ENCODE measurements around the gene CLIP4.

Gene CLIP4

DNA sequence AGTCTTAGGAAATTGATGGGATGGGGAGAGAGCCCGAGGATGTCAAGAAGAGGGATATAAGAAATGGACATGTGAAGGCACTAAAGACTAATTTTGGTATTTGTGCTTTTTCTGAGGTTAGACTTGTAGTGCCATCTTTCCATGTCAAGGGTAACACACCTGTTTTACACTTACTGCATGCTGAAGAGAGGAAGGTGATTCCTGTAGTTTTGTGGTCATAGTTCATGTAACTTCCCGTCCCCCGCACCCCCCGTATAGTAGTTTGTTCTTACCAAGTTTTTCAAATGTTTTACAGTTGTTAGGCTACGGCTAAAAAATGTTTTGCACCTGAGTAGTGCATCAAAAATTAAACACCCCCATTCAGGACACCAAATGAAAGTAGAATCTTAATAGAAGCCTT, 73.8 kb downstream of the CLIP4 start:
- DNase-seq (ENCODE audit: low spot score): no peak

DNA sequence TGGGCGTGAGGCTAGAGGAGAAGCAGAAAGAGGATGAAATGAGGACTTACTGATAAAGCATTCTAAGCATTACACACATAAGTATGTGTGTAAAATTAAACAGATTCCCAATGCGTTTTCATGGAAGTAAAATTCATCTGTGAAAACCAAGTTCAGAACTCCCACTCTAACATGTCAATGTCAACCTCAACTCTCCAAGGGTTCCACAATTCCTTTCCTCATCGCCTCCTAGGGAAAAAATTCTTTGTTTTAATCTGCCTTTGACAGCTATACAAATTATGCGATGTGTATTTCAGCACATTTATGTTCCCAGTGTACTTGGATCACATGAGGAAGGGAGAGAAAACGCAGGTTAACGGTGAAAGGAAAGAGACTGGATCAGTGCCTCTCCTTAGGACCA, 76.6 kb downstream of the CLIP4 start:
- no peak for DNase-seq (ENCODE audit: low spot score)

DNA sequence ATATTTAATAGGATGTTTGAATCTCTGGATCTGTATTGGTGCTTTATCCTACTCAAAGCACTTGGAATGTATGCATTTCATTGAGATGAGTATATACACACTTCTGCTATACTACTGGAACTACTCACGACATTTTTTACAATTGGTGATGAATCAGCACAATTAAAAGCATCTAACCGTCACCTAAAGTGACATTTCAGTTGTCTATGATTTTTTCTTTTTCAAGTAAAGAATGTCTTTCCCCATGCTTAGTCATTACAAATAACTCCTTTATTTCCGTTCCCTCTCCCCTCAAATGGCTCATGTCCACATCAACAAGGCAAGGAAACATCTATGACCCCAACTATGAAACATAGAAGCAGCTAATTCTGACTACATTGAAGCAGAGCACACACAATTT, 77.3 kb downstream of the CLIP4 start:
- no peak for DNase-seq (ENCODE audit: low spot score)

DNA sequence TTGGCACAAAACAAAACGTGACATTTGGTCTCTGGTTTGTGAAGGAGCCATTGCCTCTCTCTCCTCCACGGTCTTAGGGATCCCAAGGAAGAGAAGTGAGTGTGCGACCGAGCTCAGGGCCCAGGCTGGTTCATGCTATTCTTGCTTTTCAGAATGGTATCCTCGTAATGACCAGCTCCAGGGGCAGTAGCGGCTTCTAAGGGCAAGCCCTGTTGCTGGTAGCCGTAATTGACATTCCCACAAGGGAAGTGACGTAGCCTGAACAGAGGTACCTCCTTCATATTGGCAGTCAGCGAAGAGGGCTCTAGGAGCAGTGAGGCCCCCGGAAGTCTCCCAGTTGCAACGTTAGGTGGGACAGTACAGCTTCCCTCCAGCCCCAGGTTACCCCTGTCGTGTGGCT, 77.9 kb downstream of the CLIP4 start:
- no peak for DNase-seq (ENCODE audit: low spot score)

DNA sequence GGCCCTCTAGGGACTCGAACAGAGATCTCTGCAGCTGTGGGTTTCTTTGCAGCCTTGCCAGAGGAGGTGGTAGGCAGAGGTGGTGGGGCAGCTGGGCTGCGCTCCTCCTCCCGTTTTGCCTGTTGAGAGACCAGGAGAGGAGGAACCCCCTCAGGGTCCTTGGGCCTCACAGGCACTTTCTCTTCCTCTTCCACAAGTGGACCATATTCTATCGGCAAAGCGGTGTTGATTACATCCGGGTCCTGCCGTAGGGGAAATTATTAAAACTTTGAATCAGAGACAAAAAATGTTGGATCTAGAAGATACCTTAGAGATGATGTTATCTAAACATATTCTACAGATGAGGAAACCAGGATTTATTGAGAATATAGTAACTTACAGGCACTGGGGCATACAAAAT, 78.5 kb downstream of the CLIP4 start:
- no peak for DNase-seq (ENCODE audit: low spot score)

DNA sequence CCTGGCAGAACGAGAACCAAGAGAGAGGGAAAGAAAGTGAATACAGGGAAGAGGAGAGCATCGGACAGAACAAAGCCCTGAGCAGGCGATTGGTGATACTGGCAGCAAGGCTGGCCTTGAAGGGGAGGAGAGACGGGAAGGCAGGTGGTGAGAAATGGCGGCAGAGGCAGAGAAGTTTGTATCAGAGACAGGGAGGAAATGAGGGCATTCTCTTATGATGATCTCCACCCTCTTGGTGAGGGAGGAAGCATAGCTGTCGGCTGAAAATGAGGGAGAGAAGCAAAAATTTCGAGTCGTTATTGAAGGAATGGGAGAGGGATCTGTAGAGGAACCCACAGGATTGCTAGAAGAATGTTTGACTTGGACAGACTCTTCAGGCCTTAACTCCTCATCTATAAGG, 80.6 kb downstream of the CLIP4 start:
- no peak for DNase-seq (ENCODE audit: low spot score)

DNA sequence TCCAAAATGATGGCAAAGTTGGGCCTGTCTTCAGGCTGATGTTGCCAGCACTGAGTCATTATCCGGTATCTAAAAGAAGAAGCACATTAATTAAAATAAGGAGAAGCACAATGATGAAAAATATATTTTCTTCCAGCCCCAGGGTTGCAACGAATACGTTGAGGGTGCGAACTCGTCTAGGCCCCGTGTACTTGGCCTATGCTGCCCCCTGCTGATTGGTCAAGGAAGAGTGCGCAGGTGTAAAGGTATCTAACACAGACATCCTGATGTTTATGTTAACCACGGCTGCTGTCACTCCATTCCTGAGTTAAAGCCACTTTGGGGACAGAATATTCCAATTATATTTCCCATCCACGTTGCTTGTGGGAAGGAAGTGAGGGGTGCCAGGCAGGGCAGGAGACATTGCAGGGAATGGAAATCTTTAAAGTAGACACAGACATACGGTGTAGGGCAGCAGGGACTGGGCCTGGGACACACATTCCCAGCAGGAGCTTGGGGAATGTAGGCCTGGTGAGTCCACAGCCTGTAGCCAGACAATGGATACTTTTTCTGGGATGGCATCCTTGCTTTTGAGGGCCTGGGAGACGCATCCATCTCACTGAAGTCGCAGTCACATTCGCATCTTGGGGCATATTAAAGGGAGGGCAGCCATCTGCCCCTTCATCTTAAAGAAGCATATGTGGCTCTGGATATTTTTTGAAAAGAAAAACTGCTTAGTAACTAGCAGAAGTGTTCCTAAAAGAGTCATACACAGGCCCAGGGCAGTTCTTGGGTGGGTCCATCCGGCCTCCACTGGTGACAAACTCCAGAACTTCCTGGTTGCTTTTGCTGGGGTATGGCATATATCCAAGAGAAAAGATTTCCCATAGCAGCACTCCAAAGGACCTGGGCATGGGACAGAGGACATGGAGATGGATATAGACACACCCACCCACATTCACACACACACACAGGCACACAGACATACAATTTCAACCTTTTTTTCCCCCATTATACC, 81.9 kb downstream of the CLIP4 start:
- peak; percentile 72 for DNase-seq (ENCODE audit: low spot score)

DNA sequence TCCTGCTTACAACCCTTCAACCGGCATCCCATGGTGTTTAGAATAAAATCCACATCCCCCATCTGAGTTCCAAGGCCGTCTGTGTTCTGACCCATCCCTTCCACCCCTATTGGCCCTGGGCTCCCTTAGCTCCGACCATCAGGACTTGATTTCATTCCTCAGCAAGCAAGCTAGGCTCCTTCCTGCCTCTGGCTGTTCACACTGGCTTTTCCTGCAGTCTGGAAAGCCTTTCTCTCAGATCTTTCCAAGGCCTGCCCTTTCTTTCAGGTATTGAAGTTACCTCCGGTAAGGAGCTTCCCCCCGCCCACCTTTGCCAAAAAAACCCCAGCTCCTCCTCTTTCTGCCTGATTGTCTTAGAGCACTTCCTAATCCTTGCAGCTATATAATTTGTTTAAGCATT, 86.8 kb downstream of the CLIP4 start:
- no peak for DNase-seq (ENCODE audit: low spot score)

DNA sequence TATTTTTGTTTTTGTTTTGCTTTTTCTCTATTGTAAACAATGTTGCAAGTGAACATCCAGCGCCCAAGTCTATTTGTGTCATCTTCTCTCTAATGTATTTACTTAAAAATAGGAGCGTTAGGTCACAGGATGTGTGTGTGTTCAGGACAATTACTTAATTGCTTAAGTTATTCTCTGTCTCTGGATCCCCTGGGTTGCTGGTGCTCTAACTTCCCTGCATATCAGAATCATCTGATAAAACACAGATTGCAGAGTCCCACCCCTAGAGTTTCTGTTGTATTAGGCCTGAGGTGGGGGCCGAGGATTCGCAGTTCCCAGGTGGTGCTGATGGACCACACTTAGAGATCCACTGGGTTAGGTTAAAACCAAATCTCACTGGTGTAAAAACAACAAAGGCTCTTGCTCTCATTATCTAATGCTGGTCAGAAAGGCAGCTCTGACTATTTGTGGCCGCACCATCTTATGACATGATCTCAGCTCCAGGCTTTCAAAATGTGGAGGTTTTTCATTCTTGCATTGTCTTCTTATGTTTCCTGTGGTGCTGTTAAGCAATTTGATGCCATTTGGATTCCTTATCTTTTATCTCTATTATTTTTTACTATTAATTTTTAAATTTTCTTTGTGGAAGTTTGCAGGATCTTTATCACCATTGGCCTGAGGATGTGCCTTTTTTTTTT, 87.7 kb downstream of the CLIP4 start:
- no peak for DNase-seq (ENCODE audit: low spot score)

DNA sequence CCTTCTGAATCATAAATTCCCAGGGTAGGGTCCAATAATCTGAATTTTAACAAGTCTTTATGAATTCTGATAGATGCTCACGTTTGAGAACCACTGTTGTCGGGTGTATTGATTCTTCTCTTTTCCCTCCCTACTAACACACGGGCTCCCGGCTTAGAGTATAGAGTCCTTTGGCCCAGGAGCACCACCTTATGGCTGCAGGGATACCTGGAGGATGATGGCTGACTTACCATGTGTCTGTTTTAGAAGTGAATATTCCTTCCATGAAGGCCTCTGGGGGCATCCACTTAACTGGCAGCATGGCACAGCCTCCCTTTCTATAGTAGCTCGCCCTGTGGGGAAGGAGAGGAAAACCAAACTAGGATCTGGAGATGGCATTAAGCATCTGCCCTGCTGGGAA, 91.7 kb downstream of the CLIP4 start:
- no peak for DNase-seq (ENCODE audit: low spot score)

DNA sequence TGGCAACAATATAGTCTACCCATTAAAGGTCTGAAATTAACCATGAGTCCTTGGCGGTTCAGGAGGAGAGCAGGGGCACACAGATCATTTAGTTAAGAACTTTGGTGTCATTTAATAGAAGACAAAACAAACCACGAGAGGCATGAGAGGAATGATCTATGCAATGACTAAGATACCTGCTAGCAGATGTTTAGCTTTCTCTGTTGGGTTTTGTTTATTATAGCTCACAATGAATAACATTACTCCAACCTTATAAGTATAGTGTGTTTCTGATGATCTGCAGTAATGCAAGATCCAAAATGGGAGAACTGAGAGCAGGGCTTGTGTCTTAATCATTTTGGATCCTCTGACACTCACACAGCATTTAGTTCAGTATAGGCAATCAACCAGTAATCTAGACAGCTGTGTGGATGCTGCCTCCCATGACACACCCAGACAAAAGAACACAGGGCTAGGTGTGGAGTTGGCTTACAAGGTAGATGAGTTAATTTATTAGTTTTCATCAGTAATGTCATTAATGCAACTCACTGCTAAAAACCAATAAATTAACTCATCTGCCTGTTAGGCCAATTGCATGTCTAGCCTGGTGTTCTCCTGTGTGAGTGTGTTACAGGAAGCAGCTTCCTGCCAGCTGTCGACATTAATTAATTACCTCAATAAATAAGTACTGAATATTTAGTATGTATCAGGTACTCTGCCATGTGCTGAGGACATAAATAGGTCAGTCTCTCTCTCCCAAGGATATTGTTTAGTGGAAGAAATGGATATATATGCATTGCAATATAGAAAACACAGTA, 92.3 kb downstream of the CLIP4 start:
- no peak for DNase-seq (ENCODE audit: low spot score)

DNA sequence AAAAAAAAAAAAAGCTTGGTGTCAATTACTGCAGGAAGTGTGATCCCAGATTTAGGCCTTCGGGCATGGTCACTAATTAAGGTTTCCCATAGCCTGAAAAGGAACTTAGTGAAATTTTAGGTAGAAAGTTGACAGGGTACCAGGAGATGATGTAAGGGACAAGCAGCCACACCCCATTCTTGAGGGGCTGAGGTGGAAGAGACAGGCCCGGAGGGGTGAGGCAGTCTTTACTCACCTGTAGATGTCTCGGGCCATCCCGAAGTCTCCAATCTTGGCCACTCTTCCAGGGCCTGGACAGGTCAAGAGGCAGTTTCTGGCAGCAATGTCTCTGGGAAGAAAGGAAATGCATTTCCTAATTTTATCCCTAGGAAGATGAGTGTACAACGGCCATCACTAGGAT, 94.3 kb downstream of the CLIP4 start:
- DNase-seq (ENCODE audit: low spot score): no peak

DNA sequence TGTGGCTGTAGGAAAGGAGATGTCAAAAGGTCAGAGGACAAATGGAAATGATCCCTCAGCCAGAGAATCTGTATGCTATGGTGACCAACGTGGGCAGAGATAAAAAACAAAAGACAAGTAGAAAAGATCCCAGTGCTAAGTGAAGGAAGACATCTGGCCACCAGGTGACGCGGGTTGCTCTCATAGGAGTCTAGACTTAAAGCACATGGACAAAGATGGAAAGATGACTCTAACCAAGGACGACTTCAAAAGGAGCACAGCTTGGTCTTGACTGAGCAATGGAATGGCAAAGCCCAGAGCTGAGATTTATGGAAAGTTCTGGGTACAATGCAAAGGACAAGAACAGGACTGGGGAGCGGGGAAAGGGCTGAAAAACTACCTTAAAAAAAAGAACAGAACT, 96.8 kb downstream of the CLIP4 start:
- no peak for DNase-seq (ENCODE audit: low spot score)

DNA sequence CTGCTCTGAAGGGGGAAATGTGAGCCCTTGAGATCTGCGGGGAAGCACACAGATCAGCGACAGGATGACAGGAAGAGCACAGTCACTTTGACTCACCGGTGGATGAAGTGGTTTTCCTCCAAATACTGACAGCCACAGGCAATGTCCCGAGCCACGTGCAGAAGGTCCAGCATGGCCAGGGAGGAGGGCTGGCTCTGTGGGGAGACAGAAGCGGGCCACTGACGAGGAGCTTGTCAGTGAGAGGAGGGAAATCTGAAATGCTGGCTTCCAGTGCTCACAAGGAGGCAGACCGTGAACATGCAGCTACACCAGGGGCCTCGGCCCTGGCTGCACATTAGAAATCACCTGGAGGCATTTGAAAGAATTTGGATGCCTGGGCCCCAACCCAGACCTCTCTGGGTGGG, 98.7 kb downstream of the CLIP4 start:
- DNase-seq (ENCODE audit: low spot score): no peak

DNA sequence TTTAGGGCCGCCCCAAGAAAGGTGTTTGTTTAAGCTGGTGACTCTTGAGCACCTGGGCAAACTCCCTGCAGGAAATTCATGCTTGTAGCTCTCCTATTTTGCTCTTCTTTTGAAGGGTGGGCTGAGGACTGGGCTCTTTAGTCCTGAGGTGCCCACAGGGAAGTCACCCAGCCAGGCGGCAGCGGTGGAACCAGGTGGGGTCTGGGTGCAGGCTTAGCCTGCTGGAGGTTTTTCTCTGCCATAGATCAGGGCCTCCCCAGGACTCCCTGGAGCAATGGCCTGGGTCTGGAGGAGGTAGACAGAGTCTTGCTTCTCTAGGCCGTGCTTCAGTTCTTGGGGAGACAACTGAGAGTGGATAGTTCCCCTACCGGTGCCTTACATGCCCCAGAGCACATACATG, 99.9 kb downstream of the CLIP4 start:
- DNase-seq (ENCODE audit: low spot score): no peak

DNA sequence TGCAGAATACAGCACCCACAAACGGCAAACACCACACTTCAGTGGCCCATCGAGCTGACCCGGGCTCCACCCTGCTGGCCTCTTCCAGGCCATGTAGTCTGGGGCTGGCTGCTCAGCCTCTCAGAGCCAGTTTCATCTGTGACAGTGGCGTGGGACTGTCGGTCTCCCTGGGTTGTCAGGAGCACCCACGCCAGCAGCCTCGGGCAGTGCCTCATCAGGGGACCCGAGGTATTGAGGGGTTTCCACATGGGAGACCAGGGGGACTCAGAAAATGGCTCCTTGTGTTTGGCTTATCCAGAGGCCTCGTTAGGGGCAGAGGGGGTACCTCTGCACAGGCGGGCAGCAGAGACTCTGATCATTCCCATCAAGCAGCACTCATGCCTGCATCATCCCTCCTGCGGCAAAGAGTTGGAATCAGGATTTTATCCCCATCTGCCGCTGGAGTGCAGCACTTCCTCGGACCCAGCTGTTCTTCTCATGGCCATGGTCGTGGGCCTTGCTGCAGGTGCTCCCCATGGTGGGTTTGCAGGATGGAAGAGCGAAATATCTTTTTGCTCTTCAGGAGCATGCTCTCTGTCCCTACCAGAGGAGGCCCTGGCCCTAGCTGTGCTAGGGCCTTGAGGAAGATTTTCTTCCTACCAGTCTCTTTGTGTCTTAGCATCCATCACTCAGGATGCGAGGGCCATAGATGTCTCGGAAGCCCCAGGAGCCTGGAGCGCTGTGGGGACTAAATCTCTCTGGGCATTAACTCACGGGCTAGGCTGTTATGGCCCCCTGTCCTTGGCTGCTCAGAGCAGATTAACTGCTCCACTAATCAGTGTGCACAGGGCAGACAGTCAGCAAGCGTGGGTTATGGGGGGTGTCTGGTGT, 100.8 kb downstream of the CLIP4 start:
- DNase-seq (ENCODE audit: low spot score): no peak

DNA sequence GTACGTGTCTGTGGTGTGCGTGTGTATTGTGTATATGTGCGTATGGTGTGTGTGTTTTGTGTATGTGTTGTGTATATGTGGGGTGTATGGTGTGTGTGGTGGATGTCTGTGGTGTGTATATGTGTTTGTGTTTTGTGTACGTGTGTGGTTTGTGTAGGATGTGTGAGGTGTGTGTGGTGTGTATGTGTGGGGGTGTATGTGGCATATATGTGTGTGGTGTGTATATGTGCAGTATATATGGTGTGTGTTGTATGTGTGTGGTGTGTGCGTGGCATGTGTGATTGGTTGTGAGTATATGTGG, 101.3 kb downstream of the CLIP4 start:
- no peak for DNase-seq (ENCODE audit: low spot score)

DNA sequence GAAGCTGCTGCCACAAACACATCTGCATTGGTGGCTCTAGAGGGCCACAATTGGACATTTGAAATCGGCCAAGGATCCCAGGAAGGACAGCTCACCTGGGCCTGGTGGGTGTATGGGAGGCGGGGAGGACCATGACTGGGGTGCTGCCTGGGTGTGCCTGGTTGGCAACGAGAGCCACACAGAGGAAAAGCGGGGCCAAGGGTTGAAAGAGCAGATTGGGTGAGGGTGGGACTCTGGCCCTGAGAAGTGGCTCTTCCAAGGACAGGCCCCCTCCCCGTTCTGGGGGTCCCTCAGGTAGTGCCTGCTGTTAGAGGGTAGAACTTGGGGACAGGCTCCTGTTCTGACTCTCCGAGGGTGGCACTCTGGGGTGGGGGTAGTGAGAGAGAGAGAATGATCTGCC, 102.9 kb downstream of the CLIP4 start:
- DNase-seq (ENCODE audit: low spot score): no peak

DNA sequence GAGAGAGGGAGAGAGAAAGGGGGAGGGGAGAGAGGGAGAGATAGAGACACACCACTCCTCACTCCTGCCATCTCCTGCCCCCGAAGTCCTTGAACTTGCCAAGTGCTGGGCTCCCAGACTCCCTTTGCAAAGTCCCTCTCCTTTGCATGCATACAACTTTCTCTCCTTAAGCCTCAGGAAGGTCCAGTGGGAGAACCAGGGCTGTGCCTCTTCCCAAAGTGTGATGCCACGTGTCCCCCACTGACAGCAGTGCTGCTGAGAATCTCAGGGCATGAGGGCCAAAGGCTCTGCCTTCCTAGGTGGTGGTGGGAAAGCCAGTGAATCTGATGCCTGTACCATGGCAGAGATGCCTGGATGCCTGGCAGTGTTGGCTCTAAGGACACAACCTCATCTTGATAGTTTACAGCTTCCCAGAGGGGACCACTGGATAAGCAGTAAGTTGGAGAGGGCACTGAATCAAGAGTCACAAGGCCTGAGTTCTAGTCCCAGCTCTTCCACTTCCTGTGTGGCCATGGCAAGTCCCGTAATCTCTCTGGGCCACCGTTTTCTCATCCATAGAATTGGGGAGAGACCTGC, 103.4 kb downstream of the CLIP4 start:
- no peak for DNase-seq (ENCODE audit: low spot score)

DNA sequence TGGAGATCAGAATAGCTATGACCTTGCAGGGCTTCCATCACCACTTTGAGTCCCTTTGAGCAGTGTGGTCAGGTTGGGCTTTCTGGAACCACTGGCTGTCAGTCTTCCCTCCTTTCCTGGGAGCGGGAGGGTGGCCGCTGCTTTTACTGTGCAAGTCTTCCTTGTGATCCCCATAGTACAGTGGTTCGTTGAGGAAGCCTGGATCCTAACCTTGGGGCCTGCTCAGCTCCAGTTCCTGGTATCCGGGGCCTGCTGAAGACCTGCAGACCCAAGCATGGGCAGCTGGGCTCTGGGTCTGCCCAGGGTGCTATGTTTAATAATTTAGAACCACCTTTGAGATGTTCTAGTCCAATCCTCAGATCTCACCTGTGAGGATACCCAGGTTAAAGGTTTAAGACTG, 104.2 kb downstream of the CLIP4 start:
- no peak for DNase-seq (ENCODE audit: low spot score)

DNA sequence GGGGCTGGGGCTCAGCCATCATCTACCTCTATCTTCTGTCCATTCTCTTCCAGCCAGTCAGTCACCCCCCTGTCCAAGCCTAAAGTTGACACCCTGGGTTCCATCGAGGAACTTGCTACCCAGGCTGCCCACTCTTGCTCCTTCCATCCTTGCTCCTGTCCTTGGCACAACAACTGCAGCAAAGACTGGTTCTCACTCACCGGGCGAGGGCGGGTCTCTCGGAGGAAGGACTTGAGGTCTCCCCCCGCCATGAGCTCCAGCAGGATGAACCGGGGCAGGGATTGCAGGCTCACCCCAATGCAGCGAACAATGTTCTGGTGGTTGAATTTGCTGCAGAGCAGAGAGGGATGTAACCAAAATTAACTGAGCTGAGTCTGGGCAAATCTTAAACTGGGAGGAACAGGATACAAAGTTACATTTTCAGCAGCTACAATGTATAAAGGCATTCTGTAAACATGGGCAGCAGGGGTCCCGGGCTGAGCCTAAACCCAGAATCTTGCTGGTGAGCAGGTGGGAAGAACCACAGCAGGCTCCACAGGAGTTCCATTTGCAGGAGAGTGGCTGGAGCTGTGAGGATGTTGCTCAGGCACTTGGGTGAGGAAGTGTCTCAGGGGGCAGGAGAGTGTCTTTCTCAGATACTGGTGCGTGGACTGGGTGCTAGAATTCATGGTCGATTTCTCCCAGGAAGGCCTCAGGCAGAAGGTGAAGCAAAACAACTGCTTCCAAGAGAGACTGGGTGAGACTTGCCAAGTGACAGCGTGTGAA, 105.5 kb downstream of the CLIP4 start:
- no peak for DNase-seq (ENCODE audit: low spot score)

All from COLO829 (cell line).